Bronchus fibroblast of lung (primary cell): Measurements from ENCODE around the gene SLC36A1. TPM values are rescaled to one million over a fixed set of nuclear protein-coding genes. Genes with fewer than 3 reads are reported as not detected.

ENCODE experiments used
- total RNA-seq: library from RNA; depleted of rRNA; stranded (reverse); fragments of >200 nt; gene quantifications from 2 replicates; pipeline ENCODE4 v1.2.3, GENCODE V29; 2015

The SLC36A1 gene
- 3.0 and 5.9 TPM in 2 replicates for total RNA-seq

DNA sequence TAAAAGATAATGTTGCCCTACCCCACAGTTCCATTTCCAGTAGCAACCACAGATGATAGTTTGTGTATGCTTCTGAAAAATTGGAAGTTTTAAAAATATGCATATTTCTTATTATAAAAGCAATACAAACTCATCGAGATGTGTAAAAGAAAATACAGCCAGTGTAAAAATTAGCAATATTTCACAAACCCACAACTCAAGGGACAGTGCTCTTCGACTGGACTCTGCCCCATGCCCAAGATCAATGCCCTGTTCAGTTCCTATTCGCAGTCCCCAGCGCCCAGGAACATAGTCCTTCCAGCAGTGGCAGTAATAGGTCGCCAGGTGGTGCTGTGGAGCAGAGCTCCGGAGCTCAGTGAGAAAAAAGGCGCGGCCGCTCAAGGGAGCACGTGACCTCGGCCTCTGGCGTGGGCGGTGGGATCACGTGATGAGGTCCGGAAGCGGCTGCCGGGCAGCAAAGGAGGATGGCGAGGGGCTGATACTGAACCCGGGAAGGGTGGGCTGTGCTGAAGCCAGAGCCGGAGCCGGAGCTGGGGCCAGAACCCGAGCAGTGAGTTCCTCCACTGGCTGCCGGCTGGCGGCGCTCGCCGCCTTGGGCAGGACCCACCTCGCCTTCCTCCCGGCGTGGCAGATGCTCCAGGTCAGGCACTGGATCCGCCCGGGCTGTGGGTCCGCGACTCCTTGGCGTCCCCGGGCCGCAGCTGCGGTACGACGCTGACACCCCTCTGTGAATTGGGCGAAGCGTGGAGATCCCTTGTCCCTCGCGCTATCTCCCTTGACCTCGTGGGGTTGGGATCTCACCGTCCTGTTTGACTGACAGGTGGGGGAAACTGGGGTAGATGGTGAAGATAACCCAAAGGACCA, at the start of gene SLC36A1:
TSS of gene SLC36A1 (plus strand) at position 430 of the 864 bp plus-strand sequence. CDS start 11,190 bp downstream, outside the sequence.

Other genes with a start within 250 kb of the SLC36A1 start
- gene CCDC69, start 223.5 kb upstream of the SLC36A1 start, total RNA-seq: 2.1 and 2.4 TPM in 2 replicates
- 21.4 and 22.0 TPM in 2 replicates for gene GM2A, start 194.4 kb upstream of the SLC36A1 start, total RNA-seq
- not detected in 2 replicates for gene SLC36A3, start 143.8 kb upstream of the SLC36A1 start, total RNA-seq
- not detected in 2 replicates for gene SLC36A2, start 100.0 kb upstream of the SLC36A1 start, total RNA-seq
- gene FAT2, start 143.7 kb downstream of the SLC36A1 start, total RNA-seq: not detected in 2 replicates
- gene SPARC, start 239.3 kb downstream of the SLC36A1 start, total RNA-seq: 644 and 678 TPM in 2 replicates